HepG2 (cell line): ENCODE data around the gene PRKAB1. TPM values are rescaled to one million over a fixed set of nuclear protein-coding genes. Genes with fewer than 3 reads are reported as not detected.

Experiments
- ATF2 ChIP-seq: sonication (generic); formaldehyde crosslinking; IDR thresholded peaks from 2 replicates; pipeline ENCODE4 v1.4.0; 2020; ENCODE audit warnings: missing genetic modification reagents
- ATF3 ChIP-seq: sonication (generic); formaldehyde crosslinking; IDR thresholded peaks from 2 replicates; pipeline ENCODE4 v1.4.0; 2020; ENCODE audit warnings: missing genetic modification reagents
- BCL6 ChIP-seq: IDR thresholded peaks from 2 replicates; pipeline ENCODE4 v1.6.1; 2016; ENCODE audit warnings: missing genetic modification reagents, missing compliant biosample characterization
- CREM ChIP-seq, 2 experiments: sonication (generic) in 1 of 2; formaldehyde crosslinking in 1 of 2; IDR thresholded peaks; 2 replicates each; pipeline versions ENCODE4 v1.4.0 to v1.6.1; 2016 to 2020; ENCODE audit warnings: antibody characterized with exemption in 1 of 2, mild to moderate bottlenecking in 1 of 2, missing genetic modification reagents in 1 of 2
- FOXP1 ChIP-seq, 2 experiments: fragments of 450-650 bp in 1 of 2; IDR thresholded peaks; 2 replicates each; pipeline ENCODE4 v1.6.1; 2017 to 2018; ENCODE audit warnings: antibody characterized with exemption in 1 of 2
- FOXP4 ChIP-seq: sonication (generic); formaldehyde crosslinking; IDR thresholded peaks from 2 replicates; pipeline ENCODE4 v1.4.0; 2020; ENCODE audit warnings: missing genetic modification reagents
- IRF2 ChIP-seq: IDR thresholded peaks from 2 replicates; pipeline ENCODE4 v1.6.1; 2018; ENCODE audit warnings: missing genetic modification reagents, missing compliant biosample characterization
- KDM6A ChIP-seq: IDR thresholded peaks from 2 replicates; pipeline ENCODE4 v1.6.1; 2016; ENCODE audit warnings: low read depth
- MXD4 ChIP-seq: IDR thresholded peaks from 2 replicates; pipeline ENCODE4 v1.6.1; 2016; ENCODE audit warnings: mild to moderate bottlenecking, missing biosample characterization, missing genetic modification reagents
- PHF21A ChIP-seq: sonication (generic); formaldehyde crosslinking; IDR thresholded peaks from 2 replicates; pipeline ENCODE4 v1.5.0; 2020; ENCODE audit warnings: mild to moderate bottlenecking, missing genetic modification reagents
- PPARG ChIP-seq: conservative IDR thresholded peaks from 2 replicates; pipeline ENCODE4 v1.6.1; 2016; ENCODE audit warnings: missing biosample characterization, missing genetic modification reagents
- SIX4 ChIP-seq: sonication (generic); formaldehyde crosslinking; IDR thresholded peaks from 2 replicates; pipeline ENCODE4 v1.4.0; 2020; ENCODE audit warnings: missing genetic modification reagents
- TBX3 ChIP-seq: fragments of 450-650 bp; IDR thresholded peaks from 2 replicates; pipeline ENCODE4 v1.6.1; 2017; ENCODE audit warnings: antibody characterized with exemption, mild to moderate bottlenecking, inconsistent platforms, borderline replicate concordance
- THYN1 ChIP-seq: sonication (generic); formaldehyde crosslinking; IDR thresholded peaks from 2 replicates; pipeline ENCODE4 v1.8.1; 2023; ENCODE audit warnings: low read depth, mild to moderate bottlenecking, moderate library complexity, missing genetic modification reagents, borderline replicate concordance
- ZBTB10 ChIP-seq: sonication (generic); formaldehyde crosslinking; IDR thresholded peaks from 2 replicates; pipeline ENCODE4 v1.4.0; 2020; ENCODE audit warnings: missing genetic modification reagents, borderline replicate concordance
- ZNF496 ChIP-seq: sonication (generic); formaldehyde crosslinking; IDR thresholded peaks from 2 replicates; pipeline ENCODE4 v1.8.1; 2023; ENCODE audit warnings: mild to moderate bottlenecking, moderate library complexity, missing genetic modification reagents; ENCODE audit not compliant: insufficient replicate concordance
- ZNF784 ChIP-seq: sonication (generic); formaldehyde crosslinking; IDR thresholded peaks from 2 replicates; pipeline ENCODE4 v1.5.1; 2020; ENCODE audit warnings: missing genetic modification reagents, mild to moderate bottlenecking, borderline replicate concordance
- polyA plus RNA-seq, 8 experiments: library from polyadenylated mRNA; depleted of rRNA in 3 of 8; stranded (reverse) in 7 of 8; unstranded in 1 of 8; fragments of >200 nt; fragmentation: Illumina TruSeq in 4 of 8; extraction: Trizol in 4 of 8; gene quantifications; 2 replicates each; pipeline versions ENCODE4 v1.2.1 to v1.2.3, GENCODE V29; 2011 to 2016; ENCODE audit warnings: low read depth in 4 of 8, missing spikeins in 1 of 8, mixed read lengths in 1 of 8; ENCODE audit not compliant: insufficient read depth in 1 of 8
- total RNA-seq, 5 experiments: library from RNA; depleted of rRNA; stranded (reverse); fragments of >200 nt; fragmentation: Illumina TruSeq; extraction: Trizol; gene quantifications; 2 replicates each; pipeline ENCODE4 v1.2.3, GENCODE V29; 2016; ENCODE audit warnings: low read depth in 1 of 5
- TF ChIP-seq, protein P1 (sequence below): sonication (generic); formaldehyde crosslinking; IDR thresholded peaks from 2 replicates; pipeline ENCODE4 v1.5.0; 2020; ENCODE audit warnings: mild to moderate bottlenecking, missing genetic modification reagents, moderate library complexity

Gene PRKAB1
- total and polyA plus RNA-seq, 2 of the 13 experiments (the other 11 are each of a cell fraction or from before 2014, with no cell fraction given), result 28.4 to 35.5 TPM

GRCh38 chr12:119669744-119670472 lies 2.0 kb downstream of the PRKAB1 start (continued):
- TF ChIP-seq, protein P1, sequence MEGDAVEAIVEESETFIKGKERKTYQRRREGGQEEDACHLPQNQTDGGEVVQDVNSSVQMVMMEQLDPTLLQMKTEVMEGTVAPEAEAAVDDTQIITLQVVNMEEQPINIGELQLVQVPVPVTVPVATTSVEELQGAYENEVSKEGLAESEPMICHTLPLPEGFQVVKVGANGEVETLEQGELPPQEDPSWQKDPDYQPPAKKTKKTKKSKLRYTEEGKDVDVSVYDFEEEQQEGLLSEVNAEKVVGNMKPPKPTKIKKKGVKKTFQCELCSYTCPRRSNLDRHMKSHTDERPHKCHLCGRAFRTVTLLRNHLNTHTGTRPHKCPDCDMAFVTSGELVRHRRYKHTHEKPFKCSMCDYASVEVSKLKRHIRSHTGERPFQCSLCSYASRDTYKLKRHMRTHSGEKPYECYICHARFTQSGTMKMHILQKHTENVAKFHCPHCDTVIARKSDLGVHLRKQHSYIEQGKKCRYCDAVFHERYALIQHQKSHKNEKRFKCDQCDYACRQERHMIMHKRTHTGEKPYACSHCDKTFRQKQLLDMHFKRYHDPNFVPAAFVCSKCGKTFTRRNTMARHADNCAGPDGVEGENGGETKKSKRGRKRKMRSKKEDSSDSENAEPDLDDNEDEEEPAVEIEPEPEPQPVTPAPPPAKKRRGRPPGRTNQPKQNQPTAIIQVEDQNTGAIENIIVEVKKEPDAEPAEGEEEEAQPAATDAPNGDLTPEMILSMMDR (CRISPR knock-in tag), result 0 out of 2 replicates have a peak, but pooled peaks have one; percentile 12
- TF ChIP-seq SIX4 (CRISPR knock-in tag), result peak; percentile 94
- peak; percentile 11 for TF ChIP-seq KDM6A (CRISPR knock-in tag)
- TF ChIP-seq PHF21A (CRISPR knock-in tag), result peak; percentile 41; the same call in 1 of the 2 replicates
- TF ChIP-seq ATF2 (CRISPR knock-in tag), result peak; percentile 54; the same call in 1 of the 2 replicates
- no peak for TF ChIP-seq ZNF496
- TF ChIP-seq CREM (IDR thresholded peaks at IDR 0.05), result peak; percentile 32; the same call in 1 of the 2 replicates
- no peak for TF ChIP-seq CREM (CRISPR knock-in tag; IDR thresholded peaks at IDR 0.05)
- peak; percentile 86 for TF ChIP-seq PPARG
- no peak for TF ChIP-seq MXD4 (CRISPR knock-in tag)
- no peak for TF ChIP-seq FOXP1 (IDR thresholded peaks at IDR 0.05)
- TF ChIP-seq FOXP1 (CRISPR knock-in tag; IDR thresholded peaks at IDR 0.05), result 0 out of 2 replicates have a peak, but pooled peaks have one; percentile 16
- no peak for TF ChIP-seq THYN1 (CRISPR knock-in tag)
- peak; percentile 83 for TF ChIP-seq TBX3
- TF ChIP-seq FOXP4 (CRISPR knock-in tag), result peak; percentile 33; the same call in 1 of the 2 replicates
- TF ChIP-seq IRF2 (CRISPR knock-in tag), result 0 out of 2 replicates have a peak, but pooled peaks have one; percentile 10
- TF ChIP-seq ZBTB10, result no peak
- no peak for TF ChIP-seq ZNF784 (CRISPR knock-in tag)
- TF ChIP-seq BCL6 (CRISPR knock-in tag), result peak; percentile 85
- no peak for TF ChIP-seq ATF3 (CRISPR knock-in tag)
